Measurements from ENCODE around the gene DAB2. TPM values are rescaled to one million over a fixed set of nuclear protein-coding genes. Genes with fewer than 3 reads are reported as not detected.

Gene DAB2
- total and polyA plus RNA-seq, 4 donors = 29.6 to 112 (median 69.8) TPM

DNA sequence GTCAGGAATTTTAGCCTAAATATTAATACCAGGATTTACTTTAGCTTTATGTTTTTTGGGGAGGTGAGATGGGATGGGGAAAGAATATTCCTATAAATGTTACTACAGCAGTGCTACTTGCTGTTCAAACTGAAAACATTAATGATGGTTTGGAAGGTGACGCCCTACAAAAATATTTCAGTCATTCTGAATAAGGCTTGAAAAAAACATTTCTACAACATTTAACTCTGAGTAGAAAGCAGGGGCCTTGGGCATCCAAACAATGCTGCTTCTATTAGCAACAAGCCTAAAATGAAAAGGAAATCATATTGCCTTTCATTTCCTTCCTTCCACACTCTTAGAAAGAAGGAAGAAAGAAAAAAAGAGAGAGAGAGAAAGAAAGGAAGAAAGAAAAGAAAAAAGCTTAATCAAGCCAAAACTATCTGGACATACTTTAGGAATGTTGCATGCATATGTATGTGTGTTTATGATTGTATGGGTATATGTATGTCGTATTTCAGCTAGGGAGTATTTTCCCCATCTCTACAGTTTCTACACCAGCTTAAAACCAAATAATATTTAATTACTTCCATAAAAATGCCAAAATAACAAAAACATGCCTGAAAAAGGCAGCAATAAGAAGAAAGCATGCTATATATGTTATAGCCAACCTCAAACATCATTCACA, 16.3 kb upstream of the DAB2 start:
- H3K27ac ChIP-seq (ENCODE audit: low read depth in 1 of 2, low read length in 1 of 2) = no peak overlapping the region

DNA sequence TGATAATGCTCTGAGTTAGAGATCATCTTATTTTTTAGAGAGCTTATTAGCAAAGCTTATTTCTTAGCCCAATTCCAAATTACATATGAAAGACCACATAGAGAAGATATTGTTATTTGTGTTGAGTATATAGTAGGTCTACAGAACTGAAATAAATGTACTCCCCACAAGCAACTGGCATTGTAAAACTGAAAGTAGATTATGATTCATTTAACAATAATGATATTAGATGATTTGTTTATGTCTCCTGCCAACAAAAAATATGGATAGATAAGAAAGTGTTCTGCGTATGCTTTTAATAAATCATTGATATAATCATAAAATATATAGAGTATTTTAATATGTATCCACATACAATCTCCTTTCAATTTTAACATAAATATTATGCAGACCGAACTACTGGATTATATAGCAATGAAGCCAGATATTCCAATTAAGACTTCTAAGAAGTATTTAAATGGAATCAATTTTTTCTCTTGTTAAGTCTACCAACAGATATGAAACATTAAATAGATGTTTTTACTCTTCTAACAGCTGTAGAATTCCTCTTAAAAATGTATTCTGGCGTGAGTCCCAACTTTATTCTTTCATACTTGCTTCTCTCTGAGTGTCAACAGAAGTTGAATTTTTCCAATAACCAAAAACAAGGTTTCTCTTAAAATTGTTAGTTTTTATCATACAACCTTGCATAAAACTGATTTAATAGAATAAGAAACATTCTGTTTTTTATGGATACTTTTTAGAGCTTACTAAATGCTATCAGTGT, 15.6 kb upstream of the DAB2 start:
- H3K36me3 ChIP-seq (ENCODE audit: control insufficient read depth in 4 of 4, insufficient read depth in 4 of 4, low read length in 4 of 4) = no peaks in the 10 kb centered on the region
- ATAC-seq (ENCODE audit: insufficient read depth, low FRiP score) (no peak), DNase-seq (peak in 2 of 3 donors; percentile 63 to 74)
- no peak overlapping the region for H3K27ac ChIP-seq (ENCODE audit: low read depth in 1 of 2, low read length in 1 of 2)
- H3K9ac ChIP-seq (ENCODE audit: insufficient read depth in 1 of 2, low read length in 2 of 2) = peak overlapping the region in 1 of 2 donors; percentile 13
- H3K4me3 ChIP-seq = no peak overlapping the region
- 68 to 74% methylated on average over 3 of the region's 3 CpGs for WGBS, 2 donors
- TF ChIP-seq, protein P1, sequence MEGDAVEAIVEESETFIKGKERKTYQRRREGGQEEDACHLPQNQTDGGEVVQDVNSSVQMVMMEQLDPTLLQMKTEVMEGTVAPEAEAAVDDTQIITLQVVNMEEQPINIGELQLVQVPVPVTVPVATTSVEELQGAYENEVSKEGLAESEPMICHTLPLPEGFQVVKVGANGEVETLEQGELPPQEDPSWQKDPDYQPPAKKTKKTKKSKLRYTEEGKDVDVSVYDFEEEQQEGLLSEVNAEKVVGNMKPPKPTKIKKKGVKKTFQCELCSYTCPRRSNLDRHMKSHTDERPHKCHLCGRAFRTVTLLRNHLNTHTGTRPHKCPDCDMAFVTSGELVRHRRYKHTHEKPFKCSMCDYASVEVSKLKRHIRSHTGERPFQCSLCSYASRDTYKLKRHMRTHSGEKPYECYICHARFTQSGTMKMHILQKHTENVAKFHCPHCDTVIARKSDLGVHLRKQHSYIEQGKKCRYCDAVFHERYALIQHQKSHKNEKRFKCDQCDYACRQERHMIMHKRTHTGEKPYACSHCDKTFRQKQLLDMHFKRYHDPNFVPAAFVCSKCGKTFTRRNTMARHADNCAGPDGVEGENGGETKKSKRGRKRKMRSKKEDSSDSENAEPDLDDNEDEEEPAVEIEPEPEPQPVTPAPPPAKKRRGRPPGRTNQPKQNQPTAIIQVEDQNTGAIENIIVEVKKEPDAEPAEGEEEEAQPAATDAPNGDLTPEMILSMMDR (IDR thresholded peaks at IDR 0.05; ENCODE audit: control extremely low read depth, extremely low read depth) = no peak
- peaks cover 1 to 24% (median 8%) of the 10 kb centered on the region in 5 donors for H3K4me1 ChIP-seq (ENCODE audit: control insufficient read depth in 5 of 5, insufficient read depth in 5 of 5, low read length in 5 of 5)
- no peaks in the 10 kb centered on the region for H3K9me3 ChIP-seq (ENCODE audit: control insufficient read depth in 4 of 4, insufficient read depth in 3 of 4, low read length in 3 of 4)
- H3K27me3 ChIP-seq (ENCODE audit: control insufficient read depth in 3 of 3, insufficient read depth in 3 of 3, low read length in 2 of 3) = no peaks in the 10 kb centered on the region

More for the DNA sequence above, 16.3 kb upstream of the DAB2 start:
- H3K4me3 ChIP-seq = no peak overlapping the region
- peaks cover 1 to 24% (median 8%) of the 10 kb centered on the region in 5 donors for H3K4me1 ChIP-seq (ENCODE audit: control insufficient read depth in 5 of 5, insufficient read depth in 5 of 5, low read length in 5 of 5)
- H3K36me3 ChIP-seq (ENCODE audit: control insufficient read depth in 4 of 4, insufficient read depth in 4 of 4, low read length in 4 of 4) = no peaks in the 10 kb centered on the region
- DNase-seq (no peak), ATAC-seq (ENCODE audit: insufficient read depth, low FRiP score) (no peak)
- no peaks in the 10 kb centered on the region for H3K27me3 ChIP-seq (ENCODE audit: control insufficient read depth in 3 of 3, insufficient read depth in 3 of 3, low read length in 2 of 3)
- TF ChIP-seq, protein P1 (IDR thresholded peaks at IDR 0.05; ENCODE audit: control extremely low read depth, extremely low read depth) = no peak
- no peak overlapping the region for H3K9ac ChIP-seq (ENCODE audit: insufficient read depth in 1 of 2, low read length in 2 of 2)
- 81 to 92% methylated on average over 2 of the region's 2 CpGs for WGBS, 2 donors
- H3K9me3 ChIP-seq (ENCODE audit: control insufficient read depth in 4 of 4, insufficient read depth in 3 of 4, low read length in 3 of 4) = no peaks in the 10 kb centered on the region

DNA sequence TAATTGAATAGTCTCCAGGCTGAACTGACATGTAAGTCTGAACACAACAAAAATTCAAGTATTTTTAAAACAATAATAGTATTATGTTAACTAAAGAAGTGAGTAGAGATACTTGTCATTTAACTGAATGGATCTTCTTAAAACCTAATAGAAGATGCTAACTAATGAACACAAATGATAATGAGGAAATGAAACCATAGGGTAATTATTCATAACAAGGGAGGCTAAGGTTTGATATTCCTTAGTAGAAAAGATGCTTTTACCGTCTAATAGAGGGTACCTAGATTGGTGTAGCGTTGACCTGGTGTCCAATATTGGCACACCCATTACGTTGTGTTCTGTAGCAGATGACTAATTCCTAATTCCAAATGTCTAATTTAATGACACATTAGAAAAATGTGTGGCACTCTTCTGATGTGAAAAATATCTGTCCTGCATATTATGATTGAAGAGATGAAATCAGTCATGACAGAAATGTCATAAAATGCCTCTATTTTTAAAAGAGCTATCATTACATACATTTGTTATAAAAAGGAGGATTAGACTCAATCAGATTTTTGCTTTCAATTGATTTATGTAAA, 14.9 kb upstream of the DAB2 start:
- TF ChIP-seq, protein P1 (IDR thresholded peaks at IDR 0.05; ENCODE audit: control extremely low read depth, extremely low read depth) = no peak
- WGBS, 2 donors = 89% methylated on average over 3 of the region's 3 CpGs
- no peaks in the 10 kb centered on the region for H3K27me3 ChIP-seq (ENCODE audit: control insufficient read depth in 3 of 3, insufficient read depth in 3 of 3, low read length in 2 of 3)
- ATAC-seq (ENCODE audit: insufficient read depth, low FRiP score) = no peak
- DNase-seq = no peak
- H3K4me3 ChIP-seq = no peak overlapping the region
- H3K9me3 ChIP-seq (ENCODE audit: control insufficient read depth in 4 of 4, insufficient read depth in 3 of 4, low read length in 3 of 4) = no peaks in the 10 kb centered on the region
- H3K36me3 ChIP-seq (ENCODE audit: control insufficient read depth in 4 of 4, insufficient read depth in 4 of 4, low read length in 4 of 4) = no peaks in the 10 kb centered on the region
- H3K9ac ChIP-seq (ENCODE audit: insufficient read depth in 1 of 2, low read length in 2 of 2) = no peak overlapping the region
- no peak overlapping the region for H3K27ac ChIP-seq (ENCODE audit: low read depth in 1 of 2, low read length in 1 of 2)
- H3K4me1 ChIP-seq (ENCODE audit: control insufficient read depth in 5 of 5, insufficient read depth in 5 of 5, low read length in 5 of 5) = peaks cover 1 to 24% (median 8%) of the 10 kb centered on the region in 5 donors

All from lung (tissue), 12 donors.